IgD-negative memory B cell (primary cell): ENCODE measurements around the gene IL17A. TPM values are rescaled to one million over a fixed set of nuclear protein-coding genes. Genes with fewer than 3 reads are reported as not detected.
A peak's percentile ranks its signal among the peaks of the same experiment; 100 is the strongest.

Experiments
- H3K27ac Mint-ChIP-seq, 3 donors: one replicate each; pipeline ENCODE4 v1.8.0; 2020 to 2022; ENCODE audit warnings: mild to moderate bottlenecking in 3 of 3, mixed read lengths in 3 of 3, moderate library complexity in 1 of 3
- H3K27me3 Mint-ChIP-seq: one replicate; pipeline ENCODE4 v1.8.0; 2021; ENCODE audit warnings: mixed read lengths
- H3K36me3 Mint-ChIP-seq: one replicate; pipeline ENCODE4 v1.8.0; 2020; ENCODE audit warnings: mild to moderate bottlenecking, mixed read lengths
- H3K4me1 Mint-ChIP-seq, 3 donors: one replicate each; pipeline ENCODE4 v1.8.0; 2020 to 2022; ENCODE audit warnings: mixed read lengths in 3 of 3, mild to moderate bottlenecking in 1 of 3
- H3K4me3 Mint-ChIP-seq, 4 donors: one replicate each; pipeline ENCODE4 v1.8.0; 2020 to 2022; ENCODE audit warnings: mild to moderate bottlenecking in 4 of 4, mixed read lengths in 4 of 4, moderate library complexity in 3 of 4
- H3K9me3 Mint-ChIP-seq, 3 donors: one replicate each; pipeline ENCODE4 v1.8.0; 2020 to 2021; ENCODE audit warnings: mixed read lengths in 3 of 3, mild to moderate bottlenecking in 1 of 3
- polyA plus RNA-seq: library from polyadenylated mRNA; unstranded; fragments of 300-500 nt; fragmentation: Illumina TruSeq; gene quantifications from one replicate; pipeline ENCODE4 v1.2.3, GENCODE V29; 2021

IL17A gene
- not detected for polyA plus RNA-seq

DNA sequence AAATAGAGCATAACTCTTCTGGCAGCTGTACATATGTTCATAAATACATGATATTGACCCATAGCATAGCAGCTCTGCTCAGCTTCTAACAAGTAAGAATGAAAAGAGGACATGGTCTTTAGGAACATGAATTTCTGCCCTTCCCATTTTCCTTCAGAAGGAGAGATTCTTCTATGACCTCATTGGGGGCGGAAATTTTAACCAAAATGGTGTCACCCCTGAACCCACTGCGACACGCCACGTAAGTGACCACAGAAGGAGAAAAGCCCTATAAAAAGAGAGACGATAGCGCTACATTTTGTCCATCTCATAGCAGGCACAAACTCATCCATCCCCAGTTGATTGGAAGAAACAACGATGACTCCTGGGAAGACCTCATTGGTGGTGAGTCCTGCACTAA, at the start of gene IL17A:
IL17A (plus strand) TSS at position 301 of the 400 bp plus-strand sequence; CDS start at position 358, 57 bp downstream.
- peaks cover 15% of the 10 kb centered on the region for H3K27me3 Mint-ChIP-seq

DNA sequence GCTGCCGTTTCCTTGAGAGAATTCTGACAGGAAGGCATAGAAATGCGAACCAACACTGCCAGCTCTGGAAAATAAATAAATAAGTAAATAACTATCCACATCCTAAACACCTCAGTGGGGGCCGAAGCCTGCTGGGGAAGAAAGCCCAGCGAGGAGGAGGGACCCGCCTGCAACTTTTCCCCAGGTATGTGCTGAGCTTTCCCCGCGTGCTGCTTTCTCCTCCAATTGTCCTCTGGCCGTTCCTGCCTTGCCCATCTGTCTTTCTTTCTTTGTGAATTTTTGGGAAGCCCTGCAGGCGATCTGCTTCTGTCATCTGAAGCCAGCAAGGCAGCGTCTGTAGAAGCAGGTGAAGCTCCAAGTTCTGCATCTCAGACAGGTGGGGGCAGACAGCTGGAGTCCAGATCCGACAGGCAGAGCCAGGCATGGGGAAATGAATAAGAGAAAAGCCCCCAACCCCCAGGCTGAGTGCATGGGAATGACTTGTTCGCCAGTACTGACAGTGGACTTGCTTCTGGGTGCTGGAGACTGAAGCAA, 49.2 kb upstream of the IL17A start:
- Mint-ChIP-seq H3K4me1 (peaks cover 0 to 9% (median 0%) of the 10 kb centered on the region in 3 donors), H3K9me3 (no peaks in the 10 kb centered on the region), H3K27me3 (peaks cover 4% of the 10 kb centered on the region), H3K4me3 (no peak overlapping the region), H3K27ac (no peak overlapping the region), H3K36me3 (no peaks in the 10 kb centered on the region)

More for the DNA sequence above, at the start of gene IL17A:
- peak within 1 kb of the TSS in 2 of 3 donors; percentile 16 to 51 for H3K27ac Mint-ChIP-seq
- no peaks in the 10 kb centered on the region for H3K4me1 Mint-ChIP-seq
- H3K4me3 Mint-ChIP-seq: no peak within 1 kb of the TSS
- H3K36me3 Mint-ChIP-seq: no peaks in the 10 kb centered on the region
- H3K9me3 Mint-ChIP-seq: no peaks in the 10 kb centered on the region

DNA sequence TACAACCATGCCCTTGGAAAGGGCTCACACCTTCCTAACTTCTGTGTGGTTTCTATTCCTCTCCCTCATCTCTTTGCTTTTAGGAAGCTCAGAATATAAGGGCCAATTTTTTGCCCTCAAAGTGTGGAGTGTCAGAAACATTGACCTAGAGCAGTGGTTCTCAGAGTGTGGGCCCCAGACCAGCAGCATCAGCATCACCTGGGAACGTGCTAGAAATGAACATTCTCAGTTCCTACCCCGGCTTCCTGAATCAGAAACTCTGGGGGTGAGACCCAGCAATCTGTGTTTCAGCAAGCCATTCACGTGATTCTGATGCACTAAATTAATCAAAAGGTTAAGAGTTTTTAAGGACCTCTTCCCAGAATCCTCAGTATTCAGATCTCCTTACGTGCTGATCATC, 47.9 kb upstream of the IL17A start:
- peaks cover 2% of the 10 kb centered on the region for H3K36me3 Mint-ChIP-seq
- peaks cover 5% of the 10 kb centered on the region for H3K27me3 Mint-ChIP-seq
- H3K9me3 Mint-ChIP-seq: no peaks in the 10 kb centered on the region
- no peak overlapping the region for H3K27ac Mint-ChIP-seq
- H3K4me1 Mint-ChIP-seq: peaks cover 0 to 9% (median 0%) of the 10 kb centered on the region in 3 donors
- H3K4me3 Mint-ChIP-seq: no peak overlapping the region

DNA sequence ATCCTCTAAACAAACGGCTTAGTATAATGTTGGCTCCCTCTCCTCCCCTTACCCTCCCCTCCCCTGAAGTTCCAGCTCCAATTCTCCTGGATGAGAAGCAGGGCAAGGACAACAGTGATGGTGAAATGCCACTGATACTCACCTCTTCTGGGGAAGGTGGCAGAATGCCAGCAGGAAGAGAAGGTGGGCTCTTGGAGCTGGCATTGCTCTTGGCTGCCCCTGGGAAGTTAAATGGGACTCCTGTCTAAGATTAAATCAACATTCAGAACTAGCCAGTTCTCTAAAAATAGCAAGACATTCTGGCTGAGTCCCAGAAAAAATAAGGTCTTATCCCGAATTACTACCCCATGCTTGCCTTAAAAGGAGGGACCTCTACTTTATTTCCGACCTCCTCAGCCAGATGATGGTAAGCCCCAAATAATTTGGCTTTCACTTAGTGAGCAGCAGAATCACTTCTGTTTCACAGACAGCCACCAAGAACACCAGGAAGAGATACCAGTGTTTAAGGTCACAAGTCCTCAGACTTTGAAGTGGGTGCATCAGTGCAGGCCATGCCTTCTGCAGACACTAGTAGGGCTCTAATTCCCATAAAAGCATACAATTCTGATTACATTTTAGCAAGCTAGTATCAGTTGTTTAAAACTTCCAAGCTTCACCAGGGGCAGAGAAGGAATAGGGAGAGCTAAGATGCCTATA, 46.0 kb upstream of the IL17A start:
- Mint-ChIP-seq H3K4me3 (no peak overlapping the region), H3K27me3 (peaks cover 12% of the 10 kb centered on the region), H3K9me3 (no peaks in the 10 kb centered on the region), H3K36me3 (peaks cover 2% of the 10 kb centered on the region), H3K4me1 (no peaks in the 10 kb centered on the region), H3K27ac (no peak overlapping the region)

DNA sequence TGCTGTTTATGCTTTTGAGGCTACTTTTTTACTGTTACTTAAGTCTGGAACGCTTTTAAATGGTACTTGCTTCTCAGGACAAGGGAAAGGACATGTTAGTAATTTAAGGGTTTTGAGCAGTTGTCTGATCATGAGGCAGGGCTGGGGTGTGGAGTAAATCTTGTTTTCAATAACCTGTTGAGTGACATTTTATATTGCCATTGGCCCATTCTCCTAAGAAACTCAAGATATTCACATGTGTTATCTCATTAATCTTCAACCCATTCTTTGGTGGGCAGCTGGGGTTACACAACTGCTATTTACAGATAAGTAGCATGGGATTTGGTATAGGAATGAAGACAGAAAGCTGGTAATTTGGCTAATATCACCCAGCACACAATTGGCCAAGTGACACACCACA, 44.6 kb upstream of the IL17A start:
- no peaks in the 10 kb centered on the region for H3K4me1 Mint-ChIP-seq
- no peak overlapping the region for H3K27ac Mint-ChIP-seq
- peaks cover 9% of the 10 kb centered on the region for H3K27me3 Mint-ChIP-seq
- no peak overlapping the region for H3K4me3 Mint-ChIP-seq
- H3K9me3 Mint-ChIP-seq: no peaks in the 10 kb centered on the region
- H3K36me3 Mint-ChIP-seq: peaks cover 2% of the 10 kb centered on the region

DNA sequence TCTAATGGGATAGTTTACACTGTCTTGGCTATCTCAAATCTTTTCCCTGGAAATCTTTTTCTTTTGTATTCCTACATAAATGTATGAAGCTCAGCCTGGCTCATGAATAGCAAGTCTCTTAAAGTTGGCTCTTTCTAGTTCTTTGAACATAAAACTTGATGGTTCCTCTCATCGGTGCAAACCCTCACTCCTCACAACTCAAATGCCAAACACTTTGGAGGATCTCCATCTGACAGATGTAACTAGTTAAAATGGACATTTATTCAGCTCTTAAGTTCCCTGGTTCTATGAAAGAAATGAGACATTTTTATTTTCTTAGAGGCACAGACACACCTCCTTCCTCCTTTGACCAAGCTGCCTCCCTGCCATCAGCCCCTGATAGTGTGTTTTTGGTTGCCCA, 43.6 kb upstream of the IL17A start:
- H3K27me3 Mint-ChIP-seq: peaks cover 9% of the 10 kb centered on the region
- H3K27ac Mint-ChIP-seq: no peak overlapping the region

DNA sequence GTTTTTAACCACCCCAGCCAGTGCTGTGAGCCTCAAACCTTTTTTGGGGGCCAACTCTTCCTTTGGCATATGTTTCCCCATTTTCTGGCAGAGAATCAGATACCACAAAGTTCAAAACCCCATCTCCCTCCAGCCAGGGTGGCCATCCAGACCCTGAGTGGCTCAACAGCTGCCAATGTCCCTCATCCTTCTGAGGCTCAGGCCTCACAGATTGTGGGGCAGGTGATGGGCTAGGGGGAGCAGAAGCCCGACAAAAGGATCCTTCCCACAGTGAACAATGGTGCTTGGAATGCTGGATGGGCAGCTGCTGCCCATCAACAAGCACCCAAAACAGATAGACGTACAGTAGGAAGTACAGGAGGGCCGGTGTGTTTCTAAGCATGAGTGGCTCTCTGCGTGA, 42.6 kb upstream of the IL17A start:
- Mint-ChIP-seq H3K27ac (no peak overlapping the region), H3K4me3 (no peak overlapping the region), H3K36me3 (peaks cover 2% of the 10 kb centered on the region), H3K4me1 (no peaks in the 10 kb centered on the region), H3K27me3 (peaks cover 9% of the 10 kb centered on the region), H3K9me3 (no peaks in the 10 kb centered on the region)

More for the DNA sequence above, 43.6 kb upstream of the IL17A start:
- Mint-ChIP-seq H3K4me1 (no peaks in the 10 kb centered on the region), H3K9me3 (no peaks in the 10 kb centered on the region), H3K36me3 (peaks cover 2% of the 10 kb centered on the region), H3K4me3 (no peak overlapping the region)

DNA sequence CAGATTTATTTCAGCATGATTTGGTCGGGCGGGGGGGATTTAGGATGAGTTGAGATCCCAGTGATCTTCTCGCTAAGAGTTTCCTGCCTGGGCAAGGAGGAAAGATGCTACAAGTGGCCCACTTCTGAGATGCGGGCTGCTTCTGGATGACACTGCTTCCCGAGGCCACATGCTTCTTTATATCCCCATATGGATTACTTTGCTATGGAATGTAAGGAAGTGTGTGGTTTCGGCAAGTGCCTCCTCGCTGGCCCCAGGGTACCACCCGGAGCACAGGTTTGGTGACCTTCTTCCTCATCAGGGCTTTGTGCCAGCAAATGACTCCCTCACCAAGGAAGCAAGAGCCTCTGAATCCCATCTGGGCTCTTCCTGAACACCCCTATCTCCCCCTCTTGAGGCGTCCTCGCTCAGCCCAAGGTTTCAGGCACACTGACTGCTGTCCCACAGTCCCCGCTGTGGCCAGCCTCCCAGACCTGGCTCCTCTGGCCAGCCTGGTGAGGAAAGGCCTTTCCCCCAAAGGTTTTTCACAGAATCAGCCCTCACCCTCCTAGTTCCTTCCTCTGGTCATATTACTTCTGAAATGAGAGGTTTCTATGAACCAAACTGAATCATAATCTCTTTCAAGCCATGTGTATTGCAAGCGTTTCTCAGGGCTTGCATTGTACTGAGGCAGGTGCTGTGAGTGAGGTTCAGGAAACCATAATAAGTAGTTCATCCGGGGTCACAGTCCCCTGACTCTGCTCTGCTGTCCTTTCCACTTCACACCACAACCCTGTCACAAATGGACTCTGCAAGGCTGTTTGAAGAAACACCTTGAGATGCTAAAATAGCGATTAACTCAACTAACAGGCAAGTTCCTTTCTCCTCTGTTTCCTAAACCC, 41.7 kb upstream of the IL17A start:
- no peaks in the 10 kb centered on the region for H3K4me1 Mint-ChIP-seq
- H3K4me3 Mint-ChIP-seq: no peak overlapping the region
- no peak overlapping the region for H3K27ac Mint-ChIP-seq
- peaks cover 2% of the 10 kb centered on the region for H3K36me3 Mint-ChIP-seq
- peaks cover 9% of the 10 kb centered on the region for H3K27me3 Mint-ChIP-seq
- no peaks in the 10 kb centered on the region for H3K9me3 Mint-ChIP-seq

DNA sequence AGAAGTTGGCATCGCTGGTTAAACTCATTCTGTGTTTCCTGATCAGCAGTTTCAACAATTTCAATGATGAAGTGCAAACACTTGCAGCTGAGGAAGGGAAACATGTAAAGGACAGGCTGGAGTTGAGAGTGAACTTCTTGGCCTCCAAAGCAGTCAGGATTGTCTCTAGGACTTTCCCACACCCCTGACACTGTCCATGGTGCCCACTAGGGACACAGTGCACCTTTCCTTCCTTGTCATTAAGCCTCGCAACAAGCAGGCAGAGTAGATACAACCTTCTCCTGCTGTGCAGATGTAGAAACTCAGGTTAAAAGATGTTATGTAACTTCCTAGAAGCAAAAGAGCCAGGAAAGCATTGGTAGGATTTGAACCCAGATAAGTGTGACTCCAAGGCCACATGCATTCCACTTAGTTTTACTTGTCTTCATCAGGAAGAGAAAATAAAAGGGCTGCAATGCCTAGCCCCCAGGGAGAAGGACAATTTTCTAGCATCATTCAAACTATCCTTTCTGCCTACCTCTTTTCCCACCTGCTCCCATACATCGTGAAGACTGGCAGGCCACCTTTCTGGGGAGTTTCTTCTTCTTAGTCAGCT, 39.2 kb upstream of the IL17A start:
- no peaks in the 10 kb centered on the region for H3K4me1 Mint-ChIP-seq
- H3K9me3 Mint-ChIP-seq: no peaks in the 10 kb centered on the region
- H3K36me3 Mint-ChIP-seq: peaks cover 2% of the 10 kb centered on the region
- H3K4me3 Mint-ChIP-seq: no peak overlapping the region
- no peak overlapping the region for H3K27ac Mint-ChIP-seq
- H3K27me3 Mint-ChIP-seq: peaks cover 13% of the 10 kb centered on the region

DNA sequence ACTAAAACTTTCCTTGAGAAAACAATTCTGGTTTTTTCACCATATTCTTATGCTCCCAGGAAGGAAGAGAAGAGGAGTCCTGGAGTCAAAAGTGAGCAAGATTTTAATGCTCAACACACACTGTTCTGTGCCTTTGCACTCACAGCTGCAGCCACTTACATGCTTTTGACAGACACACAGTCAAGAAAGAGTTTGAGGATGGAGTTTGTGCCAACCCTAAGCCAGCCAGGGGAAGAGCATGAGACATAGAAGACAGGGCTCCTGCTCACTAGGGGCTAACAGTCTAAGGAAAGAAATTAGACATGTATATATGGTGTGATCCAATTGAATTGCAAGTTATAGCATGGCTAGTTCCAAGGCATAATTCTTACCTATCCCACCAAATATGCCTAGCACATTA, 37.1 kb upstream of the IL17A start:
- H3K27me3 Mint-ChIP-seq: peaks cover 11% of the 10 kb centered on the region

DNA sequence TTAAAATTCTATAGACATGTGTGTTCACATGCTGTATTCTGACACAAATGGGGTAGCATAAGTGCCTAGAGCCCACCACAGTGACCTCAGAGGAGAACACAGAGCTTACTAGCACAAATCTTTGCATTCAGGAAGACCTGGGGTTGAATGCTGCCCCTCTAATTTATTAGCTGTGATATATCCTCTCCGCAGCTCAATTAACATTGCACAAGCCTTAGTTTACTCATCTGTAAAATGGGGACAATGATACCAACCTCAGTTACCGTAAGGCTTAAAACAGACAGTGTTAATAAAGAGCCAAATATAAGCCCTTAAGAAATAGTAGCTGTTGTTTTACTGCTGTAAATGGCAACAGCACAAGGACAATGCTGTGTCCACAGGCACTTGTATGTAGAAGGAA, 36.2 kb upstream of the IL17A start:
- Mint-ChIP-seq H3K9me3 (no peaks in the 10 kb centered on the region), H3K4me1 (peaks cover 0 to under 1% (median 0%) of the 10 kb centered on the region in 3 donors), H3K4me3 (no peak overlapping the region), H3K36me3 (no peaks in the 10 kb centered on the region), H3K27me3 (peaks cover 13% of the 10 kb centered on the region), H3K27ac (no peak overlapping the region)

More for the DNA sequence above, 37.1 kb upstream of the IL17A start:
- H3K27ac Mint-ChIP-seq: no peak overlapping the region
- H3K9me3 Mint-ChIP-seq: no peaks in the 10 kb centered on the region
- no peaks in the 10 kb centered on the region for H3K4me1 Mint-ChIP-seq
- H3K36me3 Mint-ChIP-seq: no peaks in the 10 kb centered on the region
- H3K4me3 Mint-ChIP-seq: no peak overlapping the region

DNA sequence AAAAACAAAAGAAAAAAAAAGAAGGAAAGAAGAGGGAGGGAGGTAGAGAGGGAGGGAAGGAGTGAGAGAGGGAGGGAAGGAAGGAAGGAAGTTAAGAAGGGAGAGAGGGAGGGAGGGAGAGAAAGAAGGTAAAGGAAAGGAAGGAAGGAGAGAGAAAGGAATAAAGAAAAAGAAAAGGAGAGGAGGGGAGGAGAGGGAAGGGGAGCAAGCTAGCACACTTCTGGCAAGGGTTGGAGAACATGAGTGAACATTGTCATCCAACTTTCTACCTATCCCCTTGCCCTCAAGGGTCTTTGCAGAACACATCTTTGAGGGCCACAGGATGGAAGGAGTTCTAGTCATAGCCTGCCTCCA, 34.1 kb upstream of the IL17A start:
- Mint-ChIP-seq H3K4me3 (no peak overlapping the region), H3K27ac (no peak overlapping the region), H3K27me3 (peaks cover 30% of the 10 kb centered on the region), H3K36me3 (no peaks in the 10 kb centered on the region), H3K4me1 (peaks cover 9 to 13% (median 11%) of the 10 kb centered on the region in 3 donors), H3K9me3 (no peaks in the 10 kb centered on the region)

DNA sequence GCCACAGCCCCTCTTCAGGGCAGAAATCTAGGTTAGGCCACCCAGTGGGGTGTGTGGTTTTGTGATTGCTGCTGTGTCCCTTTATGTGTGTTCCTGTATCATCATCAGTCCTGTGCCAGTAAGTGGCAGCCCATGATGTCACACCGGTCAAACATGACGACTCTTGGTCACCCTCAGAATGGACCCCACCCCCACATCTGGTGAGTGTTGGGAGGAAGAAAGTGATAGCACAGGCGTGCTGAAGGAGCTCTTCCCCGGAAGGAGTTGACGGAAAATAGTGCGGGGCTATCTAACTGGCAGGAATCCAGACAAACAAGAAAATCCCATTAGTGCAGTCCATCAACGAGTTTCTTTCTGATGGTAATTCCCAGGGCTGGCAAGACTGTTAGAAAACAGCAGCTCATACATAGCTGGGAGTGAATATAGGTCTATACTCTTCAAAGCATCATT, 33.4 kb upstream of the IL17A start:
- Mint-ChIP-seq H3K27ac (no peak overlapping the region), H3K9me3 (peaks cover 0 to 2% (median 0%) of the 10 kb centered on the region in 3 donors), H3K4me1 (peaks cover 9 to 13% (median 11%) of the 10 kb centered on the region in 3 donors), H3K4me3 (no peak overlapping the region), H3K27me3 (peaks cover 35% of the 10 kb centered on the region), H3K36me3 (no peaks in the 10 kb centered on the region)

DNA sequence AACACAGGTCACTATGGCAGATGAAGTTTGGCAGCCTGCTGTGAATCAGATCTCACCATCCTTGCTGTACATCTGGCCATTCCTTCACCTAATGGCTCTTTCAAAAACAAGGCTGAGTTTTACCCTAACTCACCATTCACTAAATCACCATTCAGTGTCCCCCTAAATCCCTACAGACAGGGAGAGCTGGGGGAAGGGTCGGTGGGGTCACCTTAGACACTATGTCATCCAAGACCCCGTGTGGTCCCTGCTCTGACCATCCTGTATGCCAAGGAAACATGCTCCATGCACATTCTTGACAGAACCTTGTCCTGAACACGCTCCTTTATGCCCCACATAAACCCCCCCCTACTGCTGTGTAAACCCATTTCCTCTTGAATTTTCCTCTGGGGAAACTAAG, 31.8 kb upstream of the IL17A start:
- Mint-ChIP-seq H3K4me1 (peaks cover 9 to 13% (median 11%) of the 10 kb centered on the region in 3 donors), H3K27ac (no peak overlapping the region), H3K36me3 (no peaks in the 10 kb centered on the region), H3K9me3 (peaks cover 0 to 2% (median 0%) of the 10 kb centered on the region in 3 donors), H3K4me3 (no peak overlapping the region), H3K27me3 (peaks cover 35% of the 10 kb centered on the region)
